CD1c-positive myeloid dendritic cell (primary cell): ENCODE data around the gene MYLK4.

Source experiments
- DNase-seq: peaks from one replicate; pipeline ENCODE4 v3.0.0-alpha.2; 2016; ENCODE audit errors: extremely low spot score

The MYLK4 gene

GRCh38 chr6:2734488-2735166 is 16.1 kb downstream of the MYLK4 start:
- DNase-seq = peak; percentile 24

- DNase-seq = no peak
These were observed 16.8 kb downstream of the MYLK4 start for GRCh38 chr6:2733736-2734480.

GRCh38 chr6:2733324-2733723 is 17.4 kb downstream of the MYLK4 start:
- DNase-seq = peak; percentile 96

- no peak for DNase-seq
These were observed 18.1 kb downstream of the MYLK4 start for GRCh38 chr6:2732503-2733089.

DNA sequence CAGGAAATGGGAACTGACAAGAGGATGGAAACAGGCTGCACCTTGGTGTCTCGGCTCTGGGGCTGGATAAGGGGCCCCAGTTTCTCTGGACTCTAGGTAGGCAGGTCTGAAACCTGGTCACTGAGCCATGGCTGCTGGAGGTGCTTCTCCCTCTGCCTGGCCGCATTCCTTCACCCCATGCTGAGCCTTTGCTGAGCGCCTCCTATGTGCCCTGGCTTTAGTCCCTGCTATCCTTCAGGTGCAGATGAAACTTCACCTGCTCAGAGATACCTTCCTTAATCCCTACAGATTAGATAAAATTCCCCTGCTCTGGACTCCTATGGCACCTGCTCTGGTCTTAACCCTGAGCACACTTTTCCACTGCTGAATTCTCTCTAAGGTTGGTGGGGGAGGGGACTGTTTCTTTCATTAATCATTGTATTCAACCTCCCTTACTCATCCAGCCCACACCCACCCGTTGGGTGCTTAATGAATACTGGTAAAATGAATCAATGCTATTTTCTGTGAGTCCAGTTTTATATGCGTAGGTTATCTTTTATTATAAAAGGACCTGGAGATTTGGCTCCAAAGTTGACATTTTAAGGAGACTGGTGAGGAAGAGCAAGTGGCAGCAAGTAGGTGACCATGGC is 19.3 kb downstream of the MYLK4 start:
- DNase-seq = no peak

GRCh38 chr6:2730353-2731107 is 20.2 kb downstream of the MYLK4 start:
- no peak for DNase-seq

- DNase-seq = no peak
These were observed 20.8 kb downstream of the MYLK4 start for GRCh38 chr6:2729921-2730320.

- peak; percentile 94 for DNase-seq
These were observed 24.6 kb downstream of the MYLK4 start for GRCh38 chr6:2725999-2726567.

DNA sequence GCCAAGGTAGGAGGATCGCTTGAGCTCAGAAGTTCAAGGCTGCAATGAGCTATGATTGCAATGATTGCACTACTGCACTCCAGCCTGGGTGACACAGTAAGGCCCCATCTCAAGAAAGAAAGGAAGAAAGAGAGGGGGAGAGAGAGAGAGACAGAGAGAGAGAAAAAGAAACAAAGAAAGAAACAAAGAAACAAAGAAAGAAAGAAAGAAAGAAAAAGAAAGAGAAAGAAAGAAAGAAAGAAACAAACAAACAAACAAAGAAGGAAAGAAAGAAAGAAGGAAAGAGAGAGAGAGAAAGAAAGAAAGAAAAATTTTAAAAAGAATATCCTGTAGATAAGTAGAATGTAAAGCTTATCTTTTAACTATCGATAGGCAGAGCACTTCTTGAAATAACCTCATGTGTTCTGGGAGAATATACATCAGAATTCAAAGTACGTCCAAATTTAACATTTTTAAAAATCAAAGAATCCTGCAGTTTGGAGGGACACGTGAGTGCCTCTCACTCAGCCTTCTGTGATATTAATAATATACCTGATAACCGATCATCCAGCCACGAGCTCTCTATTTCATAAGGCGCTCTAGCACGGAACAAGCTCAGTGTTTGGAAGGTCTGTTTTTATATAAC is 25.2 kb downstream of the MYLK4 start:
- DNase-seq = no peak

DNA sequence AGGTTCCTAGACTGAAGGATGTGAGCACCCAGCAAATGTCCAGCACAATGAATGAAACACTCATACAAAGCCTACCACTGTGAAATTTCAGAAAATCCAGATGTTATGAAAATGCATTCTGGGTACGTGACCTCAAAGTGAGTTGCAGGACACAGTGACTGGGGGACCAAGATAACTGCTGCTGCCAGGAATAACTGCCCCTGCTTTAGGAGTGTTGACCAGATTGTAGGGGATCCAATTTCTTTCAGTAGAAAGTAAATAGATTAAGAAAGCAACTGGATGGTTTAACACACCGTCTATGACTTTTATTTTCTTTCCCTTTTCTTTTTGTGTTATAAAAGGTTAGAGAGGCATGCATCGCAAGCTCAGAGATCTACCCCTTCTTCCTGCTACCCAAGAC is 29.5 kb downstream of the MYLK4 start:
- no peak for DNase-seq

- no peak for DNase-seq
These were observed 31.6 kb downstream of the MYLK4 start for GRCh38 chr6:2719093-2719455.

- no peak for DNase-seq
These were observed 32.2 kb downstream of the MYLK4 start for GRCh38 chr6:2718334-2719092.

DNA sequence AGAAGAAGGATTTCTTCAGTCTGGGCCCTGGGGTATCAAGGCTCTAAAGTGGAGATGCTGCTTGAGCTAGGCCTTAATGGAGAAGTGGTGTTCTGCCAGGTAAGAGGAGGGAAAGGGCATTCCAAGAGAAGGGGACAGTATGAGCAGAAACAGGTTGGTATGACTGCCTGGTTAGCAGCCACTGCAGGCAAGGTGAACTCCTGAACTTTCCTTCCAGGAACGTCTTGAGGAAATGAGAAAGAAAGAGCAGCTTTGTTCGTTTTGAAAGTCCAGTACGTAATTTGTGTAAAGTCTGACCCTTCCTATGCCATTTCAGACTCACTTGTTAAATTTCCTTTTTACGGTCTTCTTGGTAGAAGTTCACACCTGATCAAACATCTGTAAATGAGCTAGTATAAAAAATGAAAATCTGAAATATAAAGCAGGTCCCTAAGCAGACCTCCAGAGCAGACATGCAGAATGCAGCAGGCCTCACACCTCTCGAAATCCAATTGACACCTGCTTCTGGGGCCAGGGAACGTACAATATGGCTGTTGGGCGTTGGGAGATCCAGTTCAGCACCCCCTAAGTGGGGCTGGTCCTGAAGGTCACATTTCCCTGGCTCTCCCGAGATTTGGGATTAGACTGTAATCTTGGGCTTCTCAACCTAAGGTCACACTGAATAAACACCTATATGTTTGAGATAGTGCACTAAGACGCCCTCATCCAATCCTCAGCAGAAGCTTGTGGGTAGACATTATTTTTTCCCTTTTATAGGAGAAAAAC is 33.6 kb downstream of the MYLK4 start:
- DNase-seq = no peak

- DNase-seq = no peak
These were observed 35.0 kb downstream of the MYLK4 start for GRCh38 chr6:2715737-2716136.

- peak; percentile 16 for DNase-seq
These were observed 36.4 kb downstream of the MYLK4 start for GRCh38 chr6:2714111-2714895.

DNA sequence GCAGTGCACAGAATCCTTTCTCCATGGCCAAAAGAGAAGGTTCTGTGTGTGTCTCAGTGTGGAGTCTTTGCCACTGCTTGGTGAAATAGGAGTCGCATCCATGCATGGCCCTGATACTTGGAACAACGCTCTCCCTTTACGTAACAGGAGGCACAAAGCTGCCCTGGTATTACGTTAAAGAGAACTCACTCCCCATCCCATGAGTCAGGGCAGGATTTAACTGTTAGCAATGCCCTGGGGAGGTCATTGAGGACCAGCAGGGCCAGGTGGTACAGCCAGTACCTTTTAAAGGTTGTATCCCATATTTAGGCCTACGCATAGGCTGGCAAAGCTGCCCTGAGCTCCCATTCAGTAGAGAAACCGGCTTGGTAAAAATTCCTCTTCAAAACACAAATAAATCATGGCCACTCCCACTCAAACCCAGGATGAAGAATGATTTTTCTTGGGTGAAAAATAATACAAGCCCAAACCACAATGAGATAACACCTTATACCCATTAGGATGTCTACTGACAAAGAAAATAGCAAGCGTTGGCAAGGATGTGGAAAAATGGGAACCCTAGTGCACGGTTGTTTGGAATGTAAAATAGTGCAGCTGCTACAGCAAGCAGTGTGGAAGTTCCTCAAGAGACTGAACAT is 37.1 kb downstream of the MYLK4 start:
- no peak for DNase-seq

DNA sequence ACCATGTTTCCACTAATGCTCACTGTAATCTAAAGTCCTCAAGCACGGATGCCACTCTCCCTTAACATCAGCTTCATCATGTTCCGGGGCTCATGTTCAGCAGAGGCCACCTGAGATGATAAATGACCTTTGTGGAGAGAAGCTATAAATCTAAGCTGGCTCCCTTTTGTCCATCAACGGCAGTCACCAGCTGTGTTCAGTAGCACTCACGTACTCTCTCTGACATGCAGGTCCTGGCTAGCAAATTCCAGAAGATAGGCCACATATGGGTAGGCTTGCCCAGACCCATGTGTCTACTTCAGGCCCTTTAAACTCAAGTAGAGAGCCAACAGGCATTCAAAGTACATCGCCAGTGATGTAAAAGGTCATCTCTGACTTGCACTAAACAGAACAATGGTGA is 38.6 kb downstream of the MYLK4 start:
- no peak for DNase-seq

GRCh38 chr6:2710412-2710811 is 40.3 kb downstream of the MYLK4 start:
- no peak for DNase-seq
